HEK293 (cell line): Measurements from ENCODE around the gene TOP3B.

Experiments used
- CTCF ChIA-PET: fragments of 350-600 bp; formaldehyde crosslinking; extraction: SDS; loops from one replicate; lab custom pipeline; 2021; ENCODE audit warnings: antibody characterized with exemption; lab: Yijun Ruan, JAX
- POLR2A ChIA-PET: fragments of 300-600 bp; formaldehyde crosslinking; extraction: SDS; loops from one replicate; lab custom pipeline; 2020; ENCODE audit warnings: antibody characterized with exemption, inconsistent platforms; lab: Yijun Ruan, JAX
- H3K27ac ChIP-seq: fragments of 200-500 bp; sonication (Bioruptor generic); 2 replicates; pipeline ENCODE4 v1.5.1; 2014; ENCODE audit warnings: low read depth, low read length, control low read depth, inconsistent platforms; ENCODE audit errors: extremely low read depth
- H3K36me3 ChIP-seq, 2 experiments: fragments of 200-500 bp in 1 of 2; sonication (Bioruptor generic) in 1 of 2; 1 replicate in 1 of 2; 2 replicates in 1 of 2; pipeline ENCODE4 v1.5.1; 2014 to 2017; ENCODE audit warnings: inconsistent platforms in 2 of 2, low read length in 2 of 2; ENCODE audit not compliant: control insufficient read depth in 2 of 2, insufficient read depth in 1 of 2
- H3K4me1 ChIP-seq: fragments of 200-500 bp; sonication (Bioruptor generic); 2 replicates; pipeline ENCODE4 v1.5.1; 2014; ENCODE audit warnings: mild to moderate bottlenecking, low read length, inconsistent platforms; ENCODE audit not compliant: control insufficient read depth, insufficient read depth
- H3K4me3 ChIP-seq: 2 replicates; pipeline ENCODE4 v1.5.1; 2011; ENCODE audit warnings: low read depth, mild to moderate bottlenecking, control low read depth, low read length, moderate library complexity
- H3K9me3 ChIP-seq: fragments of 200-500 bp; sonication (Bioruptor generic); 2 replicates; pipeline ENCODE4 v1.5.1; 2014; ENCODE audit warnings: low read depth, low read length, inconsistent platforms; ENCODE audit not compliant: control insufficient read depth, insufficient read depth
- EGR2 ChIP-seq: fragments of 450-650 bp; formaldehyde crosslinking; IDR thresholded peaks from 2 replicates; pipeline ENCODE4 v1.5.1; 2016; ENCODE audit warnings: low read depth, missing biosample characterization, missing genetic modification characterization
- IKZF3 ChIP-seq: fragments of 450-650 bp; IDR thresholded peaks from 2 replicates; pipeline ENCODE4 v1.5.0; 2018; ENCODE audit warnings: missing biosample characterization, mild to moderate bottlenecking, missing genetic modification characterization, moderate library complexity
- MEIS1 ChIP-seq: sonication (generic); formaldehyde crosslinking; IDR thresholded peaks from 2 replicates; pipeline ENCODE4 v1.8.1; 2022; ENCODE audit warnings: missing genetic modification reagents, mild to moderate bottlenecking, borderline replicate concordance
- SALL2 ChIP-seq: fragments of 450-650 bp; formaldehyde crosslinking; IDR thresholded peaks from 2 replicates; pipeline ENCODE4 v1.5.0; 2017; ENCODE audit warnings: missing biosample characterization, mild to moderate bottlenecking, missing genetic modification characterization, borderline replicate concordance
- ZFHX2 ChIP-seq: fragments of 450-650 bp; formaldehyde crosslinking; conservative IDR thresholded peaks from 2 replicates; pipeline ENCODE4 v1.5.1; 2016; ENCODE audit warnings: missing biosample characterization, missing genetic modification characterization
- ZIC2 ChIP-seq: fragments of 450-650 bp; formaldehyde crosslinking; IDR thresholded peaks from 2 replicates; pipeline ENCODE4 v1.5.1; 2016; ENCODE audit warnings: missing biosample characterization, missing genetic modification characterization
- ZNF24 ChIP-seq: fragments of 450-650 bp; formaldehyde crosslinking; IDR thresholded peaks from 2 replicates; pipeline ENCODE4 v1.5.1; 2016; ENCODE audit warnings: missing biosample characterization, missing genetic modification characterization
- ZNF791 ChIP-seq: fragments of 450-650 bp; formaldehyde crosslinking; IDR thresholded peaks from 2 replicates; pipeline ENCODE4 v1.5.1; 2016; ENCODE audit warnings: missing biosample characterization, missing genetic modification characterization
- TF ChIP-seq, protein P1 (sequence below): fragments of 450-650 bp; formaldehyde crosslinking; IDR thresholded peaks from 2 replicates; pipeline ENCODE4 v1.5.1; 2016; ENCODE audit warnings: missing biosample characterization, missing genetic modification characterization, borderline replicate concordance
- TF ChIP-seq, protein P2 (sequence below): fragments of 450-650 bp; formaldehyde crosslinking; IDR thresholded peaks from 2 replicates; pipeline ENCODE4 v1.5.1; 2017; ENCODE audit warnings: missing biosample characterization, missing genetic modification characterization

TOP3B gene

DNA sequence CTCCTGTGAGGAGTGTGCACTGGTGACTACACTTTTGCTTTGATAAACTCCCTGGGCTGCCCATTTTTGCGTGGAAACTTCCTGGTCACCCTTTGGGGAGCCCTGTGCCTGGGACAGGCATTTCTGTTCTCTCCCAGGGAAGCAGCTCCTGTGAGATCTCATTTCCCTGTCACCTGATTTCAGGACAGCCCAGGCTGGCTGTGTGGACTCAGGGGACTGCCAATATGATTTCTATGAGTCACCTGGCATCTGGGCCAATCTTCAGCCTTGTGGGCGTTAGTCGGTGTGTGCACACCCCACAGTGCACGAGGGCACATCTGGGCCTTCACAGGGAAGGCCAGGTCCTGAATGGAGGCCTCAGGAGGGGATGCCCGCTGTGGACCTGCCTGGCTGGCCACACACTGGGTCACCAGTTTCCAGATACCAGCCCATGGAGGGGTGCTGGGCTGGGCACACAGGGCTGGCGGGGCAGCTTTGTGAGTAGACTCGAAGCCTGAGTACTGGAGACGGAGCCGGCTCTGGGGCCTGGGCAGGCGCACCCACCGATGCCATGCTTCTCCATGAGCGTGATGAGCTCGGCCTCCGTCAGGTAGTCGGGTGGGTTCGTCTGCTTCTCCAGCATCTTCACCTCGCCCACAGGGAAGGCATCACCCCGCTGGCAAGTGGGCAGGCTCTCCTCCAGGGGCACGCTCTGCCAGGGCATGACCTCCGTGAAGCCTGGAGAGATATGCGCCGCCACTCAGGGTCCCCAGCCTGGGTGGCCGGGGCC lies 20.5 kb downstream of the TOP3B start:
- no peaks in the 10 kb centered on the region for H3K9me3 ChIP-seq
- no peaks in the 10 kb centered on the region for H3K4me1 ChIP-seq
- H3K27ac ChIP-seq = no peak overlapping the region
- H3K4me3 ChIP-seq = no peak overlapping the region
- TF ChIP-seq IKZF3 (tag by site-specific recombination) (no peak), EGR2 (tag by site-specific recombination) (0 out of 2 replicates have a peak, but pooled peaks have one; percentile 18), ZFHX2 (tag by site-specific recombination) (peak; percentile 46; the same call in 1 of the 2 replicates), ZIC2 (0 out of 2 replicates have a peak, but pooled peaks have one; percentile 13)
- ChIA-PET CTCF (interaction anchor here (1.0 to 9.3 kb wide), 4 partner anchors 9 to 24 kb away, joined by 4 to 47 read pairs (median 7); partner anchors contain the start of gene PPM1F), POLR2A (no interaction called here)
- H3K36me3 ChIP-seq = peaks cover 5 to 94% of the 10 kb centered on the region in 2 experiments; a peak in 2 of 3 replicates

DNA sequence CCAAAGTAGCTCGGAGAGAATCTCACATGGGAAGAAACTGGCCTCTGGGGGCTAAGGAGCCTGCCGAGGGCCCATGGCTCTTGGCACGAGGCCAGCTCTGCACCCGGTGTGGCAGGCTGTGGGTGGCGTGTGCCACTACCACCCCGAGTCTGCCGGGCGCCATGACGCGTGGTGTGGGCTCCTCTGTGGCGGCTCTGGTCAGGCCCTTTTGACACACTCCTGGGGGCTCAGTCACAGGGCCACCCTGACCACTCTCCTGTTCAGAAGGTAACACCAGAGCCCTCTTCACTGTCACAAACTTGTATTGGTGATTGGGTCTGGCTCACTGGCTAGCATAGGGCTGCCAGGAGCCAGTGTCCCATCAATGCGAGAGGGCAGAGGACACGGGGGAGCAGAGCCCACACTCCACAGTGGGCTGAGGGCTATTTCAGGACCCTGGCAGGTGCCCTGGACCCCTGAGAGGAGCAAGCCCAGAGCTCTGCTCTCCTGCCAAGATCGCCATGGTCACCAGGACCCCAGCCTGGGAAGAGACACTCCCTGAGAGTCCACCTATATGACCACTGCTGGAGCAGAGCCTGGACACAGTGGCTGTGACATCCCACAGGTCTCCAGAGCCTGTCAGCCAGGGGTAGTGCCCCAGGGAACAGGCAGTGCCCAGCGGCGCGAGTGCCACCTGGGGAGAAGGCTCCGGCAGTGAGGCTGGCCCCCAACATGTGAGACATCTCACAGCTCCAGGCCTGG lies 21.3 kb downstream of the TOP3B start:
- CTCF ChIA-PET = interaction anchor here (0.6 to 9.3 kb wide), 6 partner anchors 9 to 80 kb away, joined by 4 to 47 read pairs (median 6); partner anchors contain the start of gene PPM1F
- TF ChIP-seq MEIS1 = no peak
- no peak for TF ChIP-seq SALL2
- TF ChIP-seq, protein P1, sequence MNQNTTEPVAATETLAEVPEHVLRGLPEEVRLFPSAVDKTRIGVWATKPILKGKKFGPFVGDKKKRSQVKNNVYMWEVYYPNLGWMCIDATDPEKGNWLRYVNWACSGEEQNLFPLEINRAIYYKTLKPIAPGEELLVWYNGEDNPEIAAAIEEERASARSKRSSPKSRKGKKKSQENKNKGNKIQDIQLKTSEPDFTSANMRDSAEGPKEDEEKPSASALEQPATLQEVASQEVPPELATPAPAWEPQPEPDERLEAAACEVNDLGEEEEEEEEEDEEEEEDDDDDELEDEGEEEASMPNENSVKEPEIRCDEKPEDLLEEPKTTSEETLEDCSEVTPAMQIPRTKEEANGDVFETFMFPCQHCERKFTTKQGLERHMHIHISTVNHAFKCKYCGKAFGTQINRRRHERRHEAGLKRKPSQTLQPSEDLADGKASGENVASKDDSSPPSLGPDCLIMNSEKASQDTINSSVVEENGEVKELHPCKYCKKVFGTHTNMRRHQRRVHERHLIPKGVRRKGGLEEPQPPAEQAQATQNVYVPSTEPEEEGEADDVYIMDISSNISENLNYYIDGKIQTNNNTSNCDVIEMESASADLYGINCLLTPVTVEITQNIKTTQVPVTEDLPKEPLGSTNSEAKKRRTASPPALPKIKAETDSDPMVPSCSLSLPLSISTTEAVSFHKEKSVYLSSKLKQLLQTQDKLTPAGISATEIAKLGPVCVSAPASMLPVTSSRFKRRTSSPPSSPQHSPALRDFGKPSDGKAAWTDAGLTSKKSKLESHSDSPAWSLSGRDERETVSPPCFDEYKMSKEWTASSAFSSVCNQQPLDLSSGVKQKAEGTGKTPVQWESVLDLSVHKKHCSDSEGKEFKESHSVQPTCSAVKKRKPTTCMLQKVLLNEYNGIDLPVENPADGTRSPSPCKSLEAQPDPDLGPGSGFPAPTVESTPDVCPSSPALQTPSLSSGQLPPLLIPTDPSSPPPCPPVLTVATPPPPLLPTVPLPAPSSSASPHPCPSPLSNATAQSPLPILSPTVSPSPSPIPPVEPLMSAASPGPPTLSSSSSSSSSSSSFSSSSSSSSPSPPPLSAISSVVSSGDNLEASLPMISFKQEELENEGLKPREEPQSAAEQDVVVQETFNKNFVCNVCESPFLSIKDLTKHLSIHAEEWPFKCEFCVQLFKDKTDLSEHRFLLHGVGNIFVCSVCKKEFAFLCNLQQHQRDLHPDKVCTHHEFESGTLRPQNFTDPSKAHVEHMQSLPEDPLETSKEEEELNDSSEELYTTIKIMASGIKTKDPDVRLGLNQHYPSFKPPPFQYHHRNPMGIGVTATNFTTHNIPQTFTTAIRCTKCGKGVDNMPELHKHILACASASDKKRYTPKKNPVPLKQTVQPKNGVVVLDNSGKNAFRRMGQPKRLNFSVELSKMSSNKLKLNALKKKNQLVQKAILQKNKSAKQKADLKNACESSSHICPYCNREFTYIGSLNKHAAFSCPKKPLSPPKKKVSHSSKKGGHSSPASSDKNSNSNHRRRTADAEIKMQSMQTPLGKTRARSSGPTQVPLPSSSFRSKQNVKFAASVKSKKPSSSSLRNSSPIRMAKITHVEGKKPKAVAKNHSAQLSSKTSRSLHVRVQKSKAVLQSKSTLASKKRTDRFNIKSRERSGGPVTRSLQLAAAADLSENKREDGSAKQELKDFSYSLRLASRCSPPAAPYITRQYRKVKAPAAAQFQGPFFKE (tag by site-specific recombination) = no peak
- TF ChIP-seq ZNF24 (tag by site-specific recombination) = no peak
- TF ChIP-seq ZNF791 (tag by site-specific recombination) = no peak
- TF ChIP-seq, protein P2, sequence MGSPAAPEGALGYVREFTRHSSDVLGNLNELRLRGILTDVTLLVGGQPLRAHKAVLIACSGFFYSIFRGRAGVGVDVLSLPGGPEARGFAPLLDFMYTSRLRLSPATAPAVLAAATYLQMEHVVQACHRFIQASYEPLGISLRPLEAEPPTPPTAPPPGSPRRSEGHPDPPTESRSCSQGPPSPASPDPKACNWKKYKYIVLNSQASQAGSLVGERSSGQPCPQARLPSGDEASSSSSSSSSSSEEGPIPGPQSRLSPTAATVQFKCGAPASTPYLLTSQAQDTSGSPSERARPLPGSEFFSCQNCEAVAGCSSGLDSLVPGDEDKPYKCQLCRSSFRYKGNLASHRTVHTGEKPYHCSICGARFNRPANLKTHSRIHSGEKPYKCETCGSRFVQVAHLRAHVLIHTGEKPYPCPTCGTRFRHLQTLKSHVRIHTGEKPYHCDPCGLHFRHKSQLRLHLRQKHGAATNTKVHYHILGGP (tag by site-specific recombination) = no peak
- peak; percentile 84 for TF ChIP-seq ZIC2
- TF ChIP-seq, all 188 proteins: peak for 1

More for the DNA sequence above, 21.3 kb downstream of the TOP3B start:
- Histone ChIP-seq H3K4me1 (no peaks in the 10 kb centered on the region), H3K27ac (no peak overlapping the region), H3K36me3 (peaks cover 5 to 87% of the 10 kb centered on the region in 2 experiments; a peak in 2 of 3 replicates), H3K4me3 (no peak overlapping the region), H3K9me3 (no peaks in the 10 kb centered on the region)
- POLR2A ChIA-PET = no interaction called here
